IPS-15b (cell line): ENCODE data around the gene PTPRM.

Experiments
- H3K27me3 ChIP-seq: one replicate; pipeline ENCODE4 v1.6.1; 2013; ENCODE audit warnings: low read length; ENCODE audit not compliant: control insufficient read depth, insufficient read depth
- H3K36me3 ChIP-seq: one replicate; pipeline ENCODE4 v1.6.1; 2013; ENCODE audit warnings: low read length; ENCODE audit not compliant: control insufficient read depth, insufficient read depth
- H3K4me1 ChIP-seq: one replicate; pipeline ENCODE4 v1.6.1; 2013; ENCODE audit warnings: mild to moderate bottlenecking, low read length; ENCODE audit not compliant: control insufficient read depth, insufficient read depth
- H3K4me3 ChIP-seq: one replicate; pipeline ENCODE4 v1.5.1; 2013; ENCODE audit warnings: low read depth, low read length
- H3K9ac ChIP-seq: one replicate; pipeline ENCODE4 v1.6.1; 2013; ENCODE audit warnings: low read depth, mild to moderate bottlenecking, low read length
- H3K9me3 ChIP-seq: one replicate; pipeline ENCODE4 v1.6.1; 2013; ENCODE audit warnings: mild to moderate bottlenecking, low read length; ENCODE audit not compliant: control insufficient read depth, insufficient read depth

PTPRM gene

GRCh38 chr18:8287196-8287885 is 720.2 kb downstream of the PTPRM start:
- Histone ChIP-seq H3K27me3 (no peaks in the 10 kb centered on the region), H3K9ac (no peak overlapping the region), H3K4me1 (no peaks in the 10 kb centered on the region), H3K9me3 (no peaks in the 10 kb centered on the region), H3K4me3 (no peak overlapping the region), H3K36me3 (no peaks in the 10 kb centered on the region)

- H3K4me3 ChIP-seq = no peak overlapping the region
- no peak overlapping the region for H3K9ac ChIP-seq
- no peaks in the 10 kb centered on the region for H3K4me1 ChIP-seq
- no peaks in the 10 kb centered on the region for H3K9me3 ChIP-seq
- no peaks in the 10 kb centered on the region for H3K27me3 ChIP-seq
- no peaks in the 10 kb centered on the region for H3K36me3 ChIP-seq
Observed at GRCh38 chr18:8288472-8289195, 721.5 kb downstream of the PTPRM start.

- H3K36me3 ChIP-seq = no peaks in the 10 kb centered on the region
- no peak overlapping the region for H3K4me3 ChIP-seq
- H3K9ac ChIP-seq = no peak overlapping the region
- H3K27me3 ChIP-seq = no peaks in the 10 kb centered on the region
- H3K9me3 ChIP-seq = no peaks in the 10 kb centered on the region
- H3K4me1 ChIP-seq = no peaks in the 10 kb centered on the region
Observed at GRCh38 chr18:8290435-8290834, 723.3 kb downstream of the PTPRM start.

GRCh38 chr18:8290913-8291312 is 723.8 kb downstream of the PTPRM start:
- Histone ChIP-seq H3K4me1 (no peaks in the 10 kb centered on the region), H3K4me3 (no peak overlapping the region)

GRCh38 chr18:8293184-8293583 is 726.1 kb downstream of the PTPRM start:
- Histone ChIP-seq H3K4me1 (no peaks in the 10 kb centered on the region), H3K9ac (no peak overlapping the region), H3K36me3 (no peaks in the 10 kb centered on the region), H3K27me3 (no peaks in the 10 kb centered on the region), H3K4me3 (no peak overlapping the region), H3K9me3 (no peaks in the 10 kb centered on the region)

More at GRCh38 chr18:8290913-8291312, 723.8 kb downstream of the PTPRM start:
- H3K27me3 ChIP-seq = no peaks in the 10 kb centered on the region
- no peak overlapping the region for H3K9ac ChIP-seq
- no peaks in the 10 kb centered on the region for H3K36me3 ChIP-seq
- H3K9me3 ChIP-seq = no peaks in the 10 kb centered on the region

GRCh38 chr18:8296886-8297616 is 729.9 kb downstream of the PTPRM start:
- H3K4me1 ChIP-seq = no peaks in the 10 kb centered on the region
- H3K27me3 ChIP-seq = no peaks in the 10 kb centered on the region
- H3K9ac ChIP-seq = no peak overlapping the region
- no peaks in the 10 kb centered on the region for H3K36me3 ChIP-seq
- H3K4me3 ChIP-seq = no peak overlapping the region
- H3K9me3 ChIP-seq = no peaks in the 10 kb centered on the region

- Histone ChIP-seq H3K27me3 (no peaks in the 10 kb centered on the region), H3K9ac (no peak overlapping the region), H3K4me1 (no peaks in the 10 kb centered on the region), H3K4me3 (no peak overlapping the region), H3K9me3 (no peaks in the 10 kb centered on the region), H3K36me3 (no peaks in the 10 kb centered on the region)
Observed at GRCh38 chr18:8298186-8298585, 731.1 kb downstream of the PTPRM start.

GRCh38 chr18:8299054-8299980 is 732.2 kb downstream of the PTPRM start:
- Histone ChIP-seq H3K4me3 (no peak overlapping the region), H3K4me1 (no peaks in the 10 kb centered on the region), H3K9me3 (no peaks in the 10 kb centered on the region), H3K36me3 (no peaks in the 10 kb centered on the region), H3K27me3 (no peaks in the 10 kb centered on the region), H3K9ac (no peak overlapping the region)

- H3K4me1 ChIP-seq = no peaks in the 10 kb centered on the region
- H3K9me3 ChIP-seq = no peaks in the 10 kb centered on the region
- H3K36me3 ChIP-seq = no peaks in the 10 kb centered on the region
- no peak overlapping the region for H3K9ac ChIP-seq
- H3K4me3 ChIP-seq = no peak overlapping the region
- no peaks in the 10 kb centered on the region for H3K27me3 ChIP-seq
Observed at GRCh38 chr18:8300751-8301410, 733.8 kb downstream of the PTPRM start.

GRCh38 chr18:8301427-8302172 is 734.5 kb downstream of the PTPRM start:
- Histone ChIP-seq H3K9me3 (no peaks in the 10 kb centered on the region), H3K27me3 (no peaks in the 10 kb centered on the region), H3K4me1 (no peaks in the 10 kb centered on the region), H3K36me3 (no peaks in the 10 kb centered on the region), H3K4me3 (no peak overlapping the region), H3K9ac (no peak overlapping the region)
